HepG2 (cell line): ENCODE results near the gene SLC16A3. TPM values are rescaled to one million over a fixed set of nuclear protein-coding genes. Genes with fewer than 3 reads are reported as not detected.
A peak's percentile ranks its signal among the peaks of the same experiment; 100 is the strongest.

ENCODE experiments used
- CEBPG ChIP-seq: IDR thresholded peaks from 2 replicates; pipeline ENCODE4 v1.6.1; 2016
- MED13 ChIP-seq: sonication (generic); formaldehyde crosslinking; IDR thresholded peaks from 2 replicates; pipeline ENCODE4 v1.5.0; 2020; ENCODE audit warnings: missing genetic modification reagents
- POLR2AphosphoS2 ChIP-seq: IDR thresholded peaks from 2 replicates; pipeline ENCODE4 v1.6.1; 2011; ENCODE audit warnings: low read depth, low read length, improper control_type of control experiment
- SP4 ChIP-seq: sonication (generic); formaldehyde crosslinking; IDR thresholded peaks from 2 replicates; pipeline ENCODE4 v1.8.1; 2023; ENCODE audit warnings: mild to moderate bottlenecking, missing genetic modification reagents
- STAG1 ChIP-seq: sonication (generic); formaldehyde crosslinking; IDR thresholded peaks from 2 replicates; pipeline ENCODE4 v1.4.0; 2020; ENCODE audit warnings: missing genetic modification reagents
- TBX2 ChIP-seq: sonication (generic); formaldehyde crosslinking; IDR thresholded peaks from 2 replicates; pipeline ENCODE4 v1.5.0; 2020; ENCODE audit warnings: missing genetic modification reagents, mild to moderate bottlenecking, borderline replicate concordance
- XRCC5 ChIP-seq: fragments of 200-400 bp; formaldehyde crosslinking; optimal IDR thresholded peaks from 2 replicates; pipeline ENCODE3; 2017; ENCODE audit warnings: mild to moderate bottlenecking, low read length
- ZNF331 ChIP-seq: sonication (generic); formaldehyde crosslinking; IDR thresholded peaks from 2 replicates; pipeline ENCODE4 v1.4.0; 2020; ENCODE audit warnings: missing genetic modification reagents
- ZNF746 ChIP-seq: sonication (generic); formaldehyde crosslinking; IDR thresholded peaks from 2 replicates; pipeline ENCODE4 v1.8.0; 2022; ENCODE audit warnings: mild to moderate bottlenecking, missing genetic modification reagents
- ZNF768 ChIP-seq: sonication (generic); formaldehyde crosslinking; IDR thresholded peaks from 2 replicates; pipeline ENCODE4 v1.4.0; 2020; ENCODE audit warnings: missing genetic modification reagents
- polyA plus RNA-seq, 8 experiments: library from polyadenylated mRNA; depleted of rRNA in 3 of 8; stranded (reverse) in 7 of 8; unstranded in 1 of 8; fragments of >200 nt; fragmentation: Illumina TruSeq in 4 of 8; extraction: Trizol in 4 of 8; gene quantifications; 2 replicates each; pipeline versions ENCODE4 v1.2.1 to v1.2.3, GENCODE V29; 2011 to 2016; ENCODE audit warnings: low read depth in 4 of 8, missing spikeins in 1 of 8, mixed read lengths in 1 of 8; ENCODE audit not compliant: insufficient read depth in 1 of 8
- total RNA-seq, 5 experiments: library from RNA; depleted of rRNA; stranded (reverse); fragments of >200 nt; fragmentation: Illumina TruSeq; extraction: Trizol; gene quantifications; 2 replicates each; pipeline ENCODE4 v1.2.3, GENCODE V29; 2016; ENCODE audit warnings: low read depth in 1 of 5
- TF ChIP-seq, protein P1 (sequence below): sonication (generic); formaldehyde crosslinking; IDR thresholded peaks from 2 replicates; pipeline ENCODE4 v1.4.0; 2020; ENCODE audit warnings: missing genetic modification reagents
- TF ChIP-seq, protein P2 (sequence below): sonication (generic); formaldehyde crosslinking; IDR thresholded peaks from 2 replicates; pipeline ENCODE4 v1.4.0; 2020; ENCODE audit warnings: mild to moderate bottlenecking, missing genetic modification reagents
- TF ChIP-seq, protein P3 (sequence below): sonication (generic); formaldehyde crosslinking; IDR thresholded peaks from 2 replicates; pipeline ENCODE4 v1.4.0; 2020; ENCODE audit warnings: low read depth, mild to moderate bottlenecking, missing genetic modification reagents
- TF ChIP-seq, protein P4 (sequence below): sonication (generic); formaldehyde crosslinking; IDR thresholded peaks from 2 replicates; pipeline ENCODE4 v1.4.0; 2020; ENCODE audit warnings: mild to moderate bottlenecking, missing genetic modification reagents, borderline replicate concordance
- TF ChIP-seq, protein P5 (sequence below): IDR thresholded peaks from 2 replicates; pipeline ENCODE4 v1.6.1; 2016; ENCODE audit warnings: low read depth, borderline replicate concordance

SLC16A3 gene
- total and polyA plus RNA-seq, 2 of the 13 experiments (the other 11 are each of a cell fraction or from before 2014, with no cell fraction given), result 242 to 349 TPM

DNA sequence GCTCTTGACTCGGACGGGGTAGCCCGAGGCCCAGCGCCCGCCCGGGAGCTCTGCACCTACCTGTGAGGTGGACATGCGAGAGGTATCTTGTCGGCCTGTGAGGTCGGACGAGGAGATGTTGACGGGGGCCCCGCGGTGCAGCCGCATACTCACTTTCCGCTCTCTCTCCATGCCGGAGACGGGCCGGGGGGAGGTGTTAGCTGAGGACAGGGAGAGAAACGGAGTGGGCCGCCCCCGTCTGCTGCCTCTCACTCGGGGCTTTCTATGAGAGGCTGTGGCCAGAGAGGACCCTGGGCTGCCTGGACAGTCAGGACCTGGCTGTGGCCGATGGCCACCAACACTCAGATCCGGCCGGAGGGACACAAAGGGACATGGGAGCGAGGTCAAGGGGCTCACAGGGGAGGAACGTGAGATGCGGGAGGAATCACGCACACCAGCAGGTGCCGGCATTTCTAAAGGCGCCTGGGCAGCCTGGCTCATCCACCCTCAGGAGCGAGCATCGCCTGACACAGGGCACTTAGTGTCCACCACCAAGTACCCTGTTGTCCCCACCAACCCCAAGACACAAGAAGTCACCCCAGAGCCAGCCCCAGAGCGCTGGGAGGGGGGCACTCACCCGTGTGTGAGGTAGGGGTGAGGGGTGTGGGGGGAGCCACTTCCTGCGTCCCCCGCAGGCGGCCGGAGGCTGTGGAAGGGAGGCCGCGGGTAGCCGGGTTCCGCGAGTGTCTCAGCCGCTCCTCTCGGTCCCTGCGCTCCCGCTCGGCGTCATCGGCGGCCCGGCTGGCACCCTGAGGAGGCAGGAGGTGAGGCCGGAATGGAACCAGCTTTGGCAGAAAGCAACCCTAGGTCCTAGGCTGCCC is 20.2 kb downstream of the SLC16A3 start (continued):
- TF ChIP-seq ZNF746 (no peak), ZNF331 (CRISPR knock-in tag) (no peak), POLR2AphosphoS2 (peak; percentile 88), TBX2 (CRISPR knock-in tag) (no peak), XRCC5 (no peak), ZNF768 (CRISPR knock-in tag) (no peak), CEBPG (CRISPR knock-in tag) (no peak), STAG1 (CRISPR knock-in tag) (no peak), SP4 (CRISPR knock-in tag) (no peak), MED13 (no peak)
- TF ChIP-seq, protein P1, sequence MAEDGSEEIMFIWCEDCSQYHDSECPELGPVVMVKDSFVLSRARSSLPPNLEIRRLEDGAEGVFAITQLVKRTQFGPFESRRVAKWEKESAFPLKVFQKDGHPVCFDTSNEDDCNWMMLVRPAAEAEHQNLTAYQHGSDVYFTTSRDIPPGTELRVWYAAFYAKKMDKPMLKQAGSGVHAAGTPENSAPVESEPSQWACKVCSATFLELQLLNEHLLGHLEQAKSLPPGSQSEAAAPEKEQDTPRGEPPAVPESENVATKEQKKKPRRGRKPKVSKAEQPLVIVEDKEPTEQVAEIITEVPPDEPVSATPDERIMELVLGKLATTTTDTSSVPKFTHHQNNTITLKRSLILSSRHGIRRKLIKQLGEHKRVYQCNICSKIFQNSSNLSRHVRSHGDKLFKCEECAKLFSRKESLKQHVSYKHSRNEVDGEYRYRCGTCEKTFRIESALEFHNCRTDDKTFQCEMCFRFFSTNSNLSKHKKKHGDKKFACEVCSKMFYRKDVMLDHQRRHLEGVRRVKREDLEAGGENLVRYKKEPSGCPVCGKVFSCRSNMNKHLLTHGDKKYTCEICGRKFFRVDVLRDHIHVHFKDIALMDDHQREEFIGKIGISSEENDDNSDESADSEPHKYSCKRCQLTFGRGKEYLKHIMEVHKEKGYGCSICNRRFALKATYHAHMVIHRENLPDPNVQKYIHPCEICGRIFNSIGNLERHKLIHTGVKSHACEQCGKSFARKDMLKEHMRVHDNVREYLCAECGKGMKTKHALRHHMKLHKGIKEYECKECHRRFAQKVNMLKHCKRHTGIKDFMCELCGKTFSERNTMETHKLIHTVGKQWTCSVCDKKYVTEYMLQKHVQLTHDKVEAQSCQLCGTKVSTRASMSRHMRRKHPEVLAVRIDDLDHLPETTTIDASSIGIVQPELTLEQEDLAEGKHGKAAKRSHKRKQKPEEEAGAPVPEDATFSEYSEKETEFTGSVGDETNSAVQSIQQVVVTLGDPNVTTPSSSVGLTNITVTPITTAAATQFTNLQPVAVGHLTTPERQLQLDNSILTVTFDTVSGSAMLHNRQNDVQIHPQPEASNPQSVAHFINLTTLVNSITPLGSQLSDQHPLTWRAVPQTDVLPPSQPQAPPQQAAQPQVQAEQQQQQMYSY (CRISPR knock-in tag), result no peak
- TF ChIP-seq, protein P2, sequence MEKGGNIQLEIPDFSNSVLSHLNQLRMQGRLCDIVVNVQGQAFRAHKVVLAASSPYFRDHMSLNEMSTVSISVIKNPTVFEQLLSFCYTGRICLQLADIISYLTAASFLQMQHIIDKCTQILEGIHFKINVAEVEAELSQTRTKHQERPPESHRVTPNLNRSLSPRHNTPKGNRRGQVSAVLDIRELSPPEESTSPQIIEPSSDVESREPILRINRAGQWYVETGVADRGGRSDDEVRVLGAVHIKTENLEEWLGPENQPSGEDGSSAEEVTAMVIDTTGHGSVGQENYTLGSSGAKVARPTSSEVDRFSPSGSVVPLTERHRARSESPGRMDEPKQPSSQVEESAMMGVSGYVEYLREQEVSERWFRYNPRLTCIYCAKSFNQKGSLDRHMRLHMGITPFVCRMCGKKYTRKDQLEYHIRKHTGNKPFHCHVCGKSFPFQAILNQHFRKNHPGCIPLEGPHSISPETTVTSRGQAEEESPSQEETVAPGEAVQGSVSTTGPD (CRISPR knock-in tag), result no peak
- TF ChIP-seq, protein P3, sequence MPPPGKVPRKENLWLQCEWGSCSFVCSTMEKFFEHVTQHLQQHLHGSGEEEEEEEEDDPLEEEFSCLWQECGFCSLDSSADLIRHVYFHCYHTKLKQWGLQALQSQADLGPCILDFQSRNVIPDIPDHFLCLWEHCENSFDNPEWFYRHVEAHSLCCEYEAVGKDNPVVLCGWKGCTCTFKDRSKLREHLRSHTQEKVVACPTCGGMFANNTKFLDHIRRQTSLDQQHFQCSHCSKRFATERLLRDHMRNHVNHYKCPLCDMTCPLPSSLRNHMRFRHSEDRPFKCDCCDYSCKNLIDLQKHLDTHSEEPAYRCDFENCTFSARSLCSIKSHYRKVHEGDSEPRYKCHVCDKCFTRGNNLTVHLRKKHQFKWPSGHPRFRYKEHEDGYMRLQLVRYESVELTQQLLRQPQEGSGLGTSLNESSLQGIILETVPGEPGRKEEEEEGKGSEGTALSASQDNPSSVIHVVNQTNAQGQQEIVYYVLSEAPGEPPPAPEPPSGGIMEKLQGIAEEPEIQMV (CRISPR knock-in tag), result no peak
- TF ChIP-seq, protein P4, sequence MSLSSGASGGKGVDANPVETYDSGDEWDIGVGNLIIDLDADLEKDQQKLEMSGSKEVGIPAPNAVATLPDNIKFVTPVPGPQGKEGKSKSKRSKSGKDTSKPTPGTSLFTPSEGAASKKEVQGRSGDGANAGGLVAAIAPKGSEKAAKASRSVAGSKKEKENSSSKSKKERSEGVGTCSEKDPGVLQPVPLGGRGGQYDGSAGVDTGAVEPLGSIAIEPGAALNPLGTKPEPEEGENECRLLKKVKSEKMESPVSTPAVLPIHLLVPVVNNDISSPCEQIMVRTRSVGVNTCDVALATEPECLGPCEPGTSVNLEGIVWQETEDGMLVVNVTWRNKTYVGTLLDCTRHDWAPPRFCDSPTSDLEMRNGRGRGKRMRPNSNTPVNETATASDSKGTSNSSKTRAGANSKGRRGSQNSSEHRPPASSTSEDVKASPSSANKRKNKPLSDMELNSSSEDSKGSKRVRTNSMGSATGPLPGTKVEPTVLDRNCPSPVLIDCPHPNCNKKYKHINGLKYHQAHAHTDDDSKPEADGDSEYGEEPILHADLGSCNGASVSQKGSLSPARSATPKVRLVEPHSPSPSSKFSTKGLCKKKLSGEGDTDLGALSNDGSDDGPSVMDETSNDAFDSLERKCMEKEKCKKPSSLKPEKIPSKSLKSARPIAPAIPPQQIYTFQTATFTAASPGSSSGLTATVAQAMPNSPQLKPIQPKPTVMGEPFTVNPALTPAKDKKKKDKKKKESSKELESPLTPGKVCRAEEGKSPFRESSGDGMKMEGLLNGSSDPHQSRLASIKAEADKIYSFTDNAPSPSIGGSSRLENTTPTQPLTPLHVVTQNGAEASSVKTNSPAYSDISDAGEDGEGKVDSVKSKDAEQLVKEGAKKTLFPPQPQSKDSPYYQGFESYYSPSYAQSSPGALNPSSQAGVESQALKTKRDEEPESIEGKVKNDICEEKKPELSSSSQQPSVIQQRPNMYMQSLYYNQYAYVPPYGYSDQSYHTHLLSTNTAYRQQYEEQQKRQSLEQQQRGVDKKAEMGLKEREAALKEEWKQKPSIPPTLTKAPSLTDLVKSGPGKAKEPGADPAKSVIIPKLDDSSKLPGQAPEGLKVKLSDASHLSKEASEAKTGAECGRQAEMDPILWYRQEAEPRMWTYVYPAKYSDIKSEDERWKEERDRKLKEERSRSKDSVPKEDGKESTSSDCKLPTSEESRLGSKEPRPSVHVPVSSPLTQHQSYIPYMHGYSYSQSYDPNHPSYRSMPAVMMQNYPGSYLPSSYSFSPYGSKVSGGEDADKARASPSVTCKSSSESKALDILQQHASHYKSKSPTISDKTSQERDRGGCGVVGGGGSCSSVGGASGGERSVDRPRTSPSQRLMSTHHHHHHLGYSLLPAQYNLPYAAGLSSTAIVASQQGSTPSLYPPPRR (CRISPR knock-in tag), result no peak
- TF ChIP-seq, protein P5, sequence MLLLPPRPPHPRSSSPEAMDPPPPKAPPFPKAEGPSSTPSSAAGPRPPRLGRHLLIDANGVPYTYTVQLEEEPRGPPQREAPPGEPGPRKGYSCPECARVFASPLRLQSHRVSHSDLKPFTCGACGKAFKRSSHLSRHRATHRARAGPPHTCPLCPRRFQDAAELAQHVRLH (CRISPR knock-in tag), result no peak
